Kidney tubule cell (primary cell): ENCODE data around the gene DMBX1.
A peak's percentile ranks its signal among the peaks of the same experiment; 100 is the strongest.

Source experiments
- DNase-seq: peaks from one replicate; pipeline ENCODE4 v3.0.0-alpha.2; 2018; ENCODE audit warnings: low spot score

The DMBX1 gene

GRCh38 chr1:46459315-46459714 lies 30.3 kb upstream of the DMBX1 start:
- DNase-seq, result no peak

GRCh38 chr1:46461017-46461808 lies 28.4 kb upstream of the DMBX1 start:
- no peak for DNase-seq

- peak; percentile 46 for DNase-seq
Measured at GRCh38 chr1:46461809-46462448, 27.7 kb upstream of the DMBX1 start.

GRCh38 chr1:46464013-46464548 lies 25.6 kb upstream of the DMBX1 start:
- no peak for DNase-seq

- peak; percentile 24 for DNase-seq
Measured at GRCh38 chr1:46464915-46465314, 24.7 kb upstream of the DMBX1 start.

GRCh38 chr1:46465981-46466476 lies 23.6 kb upstream of the DMBX1 start:
- no peak for DNase-seq

GRCh38 chr1:46466477-46467182 lies 23.0 kb upstream of the DMBX1 start:
- DNase-seq, result no peak

- no peak for DNase-seq
Measured at GRCh38 chr1:46467183-46467504, 22.5 kb upstream of the DMBX1 start.

- DNase-seq, result no peak
Measured at GRCh38 chr1:46469881-46470280, 19.8 kb upstream of the DMBX1 start.

- DNase-seq, result no peak
Measured at GRCh38 chr1:46471848-46472492, 17.7 kb upstream of the DMBX1 start.

GRCh38 chr1:46472498-46473181 lies 17.0 kb upstream of the DMBX1 start:
- no peak for DNase-seq

GRCh38 chr1:46473991-46474390 lies 15.6 kb upstream of the DMBX1 start:
- no peak for DNase-seq

- DNase-seq, result no peak
Measured at GRCh38 chr1:46474570-46474969, 15.1 kb upstream of the DMBX1 start.

GRCh38 chr1:46476673-46477072 lies 13.0 kb upstream of the DMBX1 start:
- no peak for DNase-seq

- peak; percentile 71 for DNase-seq
Measured at GRCh38 chr1:46477153-46477929, 12.3 kb upstream of the DMBX1 start.

- DNase-seq, result no peak
Measured at GRCh38 chr1:46478721-46479485, 10.7 kb upstream of the DMBX1 start.

- DNase-seq, result no peak
Measured at GRCh38 chr1:46479744-46480350, 9.8 kb upstream of the DMBX1 start.

GRCh38 chr1:46480959-46481646 lies 8.5 kb upstream of the DMBX1 start:
- DNase-seq, result no peak

- DNase-seq, result no peak
Measured at GRCh38 chr1:46481961-46482360, 7.7 kb upstream of the DMBX1 start.
